HPDE6-E6E7 (cell line): ENCODE data around the gene HIPK2.

Experiments used
- DNase-seq: peaks from one replicate; pipeline ENCODE4 v3.0.0; 2011; ENCODE audit warnings: missing footprints; ENCODE audit errors: extremely low spot score

Gene HIPK2

GRCh38 chr7:139538881-139539635 is 238.7 kb downstream of the HIPK2 start:
- DNase-seq, result no peak

- DNase-seq, result no peak
Observed at GRCh38 chr7:139536152-139536551, 241.6 kb downstream of the HIPK2 start.

GRCh38 chr7:139534966-139535651 is 242.7 kb downstream of the HIPK2 start:
- no peak for DNase-seq

- no peak for DNase-seq
Observed at GRCh38 chr7:139534096-139534495, 243.7 kb downstream of the HIPK2 start.

- DNase-seq, result no peak
Observed at GRCh38 chr7:139532636-139533155, 245.1 kb downstream of the HIPK2 start.

GRCh38 chr7:139531094-139531493 is 246.7 kb downstream of the HIPK2 start:
- no peak for DNase-seq

DNA sequence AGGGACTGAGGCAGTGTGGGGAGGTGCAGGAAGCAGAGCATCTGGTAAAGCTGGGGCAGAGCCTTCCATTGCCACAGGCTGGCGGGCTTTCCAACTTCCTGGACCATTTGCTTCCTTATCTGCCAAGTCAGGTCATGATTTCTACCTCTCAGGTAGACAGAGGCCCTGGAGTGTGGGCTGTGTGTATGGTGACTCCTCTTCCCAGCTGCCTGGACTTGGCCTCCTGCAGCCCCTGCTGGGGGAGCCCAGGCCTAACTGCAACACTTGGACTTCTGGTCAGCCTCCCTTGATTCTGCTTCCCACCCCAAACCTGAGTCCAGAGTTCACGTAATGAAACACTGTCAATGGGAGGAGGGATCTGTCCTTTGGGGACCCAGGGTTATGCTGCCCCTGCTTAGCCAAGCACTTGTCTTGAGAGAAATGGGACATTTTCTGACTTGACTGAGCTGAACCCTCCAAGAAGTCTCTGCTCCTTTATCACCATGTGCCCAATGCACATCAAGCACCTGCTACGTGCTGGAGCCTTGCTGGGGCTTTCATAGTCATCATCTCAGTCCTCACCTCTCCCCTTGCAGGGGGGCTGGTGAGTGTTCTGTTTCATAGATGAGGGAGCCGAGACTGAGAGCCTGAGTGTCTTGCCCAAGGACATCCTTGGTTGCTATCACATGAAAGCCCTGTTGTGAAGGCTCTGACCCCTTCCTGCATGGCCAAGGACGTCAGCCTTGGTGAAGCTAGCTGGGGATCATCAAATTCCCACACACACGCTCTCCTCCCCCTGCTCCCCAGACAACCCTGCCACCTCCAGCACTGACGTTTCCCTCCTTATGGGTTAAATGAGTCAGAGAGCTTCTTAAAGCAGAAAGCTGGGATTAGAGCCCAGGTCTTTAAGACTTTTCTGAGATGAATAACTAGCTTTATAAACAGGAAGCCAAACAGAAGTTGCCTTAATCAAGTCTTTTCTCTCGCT is 250.9 kb downstream of the HIPK2 start:
- no peak for DNase-seq

GRCh38 chr7:139525750-139526149 is 252.0 kb downstream of the HIPK2 start:
- DNase-seq, result no peak

- DNase-seq, result no peak
Observed at GRCh38 chr7:139525239-139525638, 252.6 kb downstream of the HIPK2 start.

DNA sequence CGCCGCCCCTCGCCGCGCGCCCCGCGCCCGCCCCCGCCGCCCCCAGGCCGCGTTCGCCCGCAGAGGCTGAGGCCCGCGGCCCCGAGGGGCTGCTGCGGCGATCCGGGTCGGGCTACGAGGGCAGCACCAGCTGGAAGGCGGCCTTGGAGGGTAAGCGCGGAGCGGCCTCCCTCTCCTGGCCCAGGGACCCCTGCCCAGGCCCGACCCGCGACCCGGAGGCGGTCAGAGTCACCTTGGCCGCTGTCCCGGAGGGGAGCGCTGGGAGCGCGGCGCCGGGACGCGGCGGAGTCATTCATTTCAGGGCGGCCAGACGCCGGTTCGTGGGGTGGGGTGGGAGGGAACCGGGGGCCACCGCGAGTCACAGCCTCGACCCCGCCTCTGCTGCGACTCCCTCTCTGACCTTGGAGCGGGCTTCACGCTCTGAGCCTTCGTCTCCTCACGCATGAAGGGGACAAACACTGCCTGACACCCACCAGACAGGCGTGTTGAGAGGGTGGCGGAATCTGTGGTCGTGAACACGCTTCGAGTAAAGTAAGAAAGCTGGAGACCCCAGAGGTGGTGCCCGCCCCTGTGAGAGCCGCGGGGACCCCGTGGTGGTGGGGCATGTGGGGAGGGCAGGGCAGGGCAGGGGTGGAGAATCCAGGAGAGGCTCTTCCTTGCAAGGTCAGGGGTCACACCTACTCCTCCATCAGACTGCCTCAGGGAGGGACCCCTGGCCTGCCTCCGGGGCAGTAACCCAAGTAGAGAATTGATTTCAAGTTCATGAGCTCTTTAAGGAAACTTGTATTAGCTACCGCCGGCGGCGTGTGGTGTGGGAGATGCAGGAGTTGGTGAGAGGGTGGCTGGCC is 253.6 kb downstream of the HIPK2 start:
- no peak for DNase-seq

DNA sequence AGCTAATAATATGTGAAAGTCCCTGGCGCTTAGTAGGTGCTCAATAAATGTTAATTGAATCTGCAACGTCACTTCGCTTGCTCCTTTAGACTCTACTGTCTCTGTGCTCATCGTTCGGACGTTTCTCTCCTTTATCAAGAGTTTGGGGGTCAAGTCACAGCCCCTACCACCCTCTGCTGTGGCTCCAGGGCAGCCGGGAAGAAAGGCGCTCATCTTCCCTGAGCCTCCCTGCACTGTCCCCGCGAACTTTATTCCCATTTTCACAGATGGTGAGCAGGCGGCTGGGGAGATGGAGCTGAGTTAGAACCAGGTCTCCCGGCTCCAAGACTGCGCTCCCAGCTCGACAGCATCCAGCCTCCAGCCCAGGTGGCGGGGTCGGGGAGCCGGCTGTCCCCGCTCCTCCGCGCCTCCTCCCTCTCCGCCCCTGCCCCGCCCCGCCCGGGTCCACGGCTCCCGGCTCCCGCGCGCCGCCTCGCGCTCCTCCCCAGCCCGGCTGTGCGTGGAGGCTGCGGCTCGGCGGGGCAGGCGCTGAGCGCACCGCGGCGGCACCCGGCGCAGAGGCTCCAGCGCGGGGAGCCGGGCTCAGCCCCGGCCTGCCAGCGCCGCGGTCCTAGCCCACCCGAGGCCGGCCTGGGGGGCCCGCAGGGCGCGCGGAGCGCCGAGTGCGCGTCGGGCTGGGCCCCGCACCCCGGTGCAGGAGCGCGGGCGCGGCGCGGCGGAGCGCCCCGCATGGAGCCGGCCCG is 254.4 kb downstream of the HIPK2 start, which contains the start of gene CLEC2L:
CLEC2L (plus strand) TSS at position 487 of the 743 bp plus-strand sequence; CDS start at position 730, 243 bp downstream.
- no peak for DNase-seq

- DNase-seq, result no peak
Observed at GRCh38 chr7:139522830-139523198, 255.0 kb downstream of the HIPK2 start.

GRCh38 chr7:139521439-139521838 is 256.4 kb downstream of the HIPK2 start:
- DNase-seq, result no peak

DNA sequence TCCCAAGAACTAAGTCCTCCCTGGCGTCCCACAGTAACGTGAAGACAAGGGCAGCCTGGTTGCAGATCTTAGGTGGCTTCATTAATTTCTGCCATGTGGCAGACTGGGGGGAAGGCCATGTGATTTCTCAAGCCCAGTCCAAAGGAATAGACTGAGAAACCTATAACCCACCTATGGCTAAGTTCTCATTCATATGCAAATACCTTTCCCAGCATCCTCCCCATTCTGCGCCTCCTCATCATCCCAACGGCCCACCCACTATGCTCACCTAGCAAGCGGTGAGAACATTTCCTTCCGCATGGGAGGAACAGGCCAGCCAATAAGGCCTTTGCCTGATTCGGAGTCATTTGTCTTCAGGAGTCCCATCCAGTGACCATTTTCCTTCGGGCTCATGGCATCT is 262.5 kb downstream of the HIPK2 start:
- DNase-seq, result no peak
